H9 (cell line): ENCODE measurements around the gene CCND3. TPM values are rescaled to one million over a fixed set of nuclear protein-coding genes. Genes with fewer than 3 reads are reported as not detected.

Experiments used
- DNase-seq: peaks from one replicate; pipeline ENCODE4 v3.0.0-alpha.2; 2017
- H2AFZ ChIP-seq: one replicate; pipeline ENCODE4 v1.6.1; 2013; ENCODE audit warnings: mild to moderate bottlenecking, low read length, control low read depth, moderate library complexity
- H2AK5ac ChIP-seq: 2 replicates; pipeline ENCODE4 v1.6.1; 2013; ENCODE audit warnings: low read length, control low read depth, mixed read lengths; ENCODE audit not compliant: insufficient read length
- H2BK120ac ChIP-seq: one replicate; pipeline ENCODE4 v1.6.1; 2013; ENCODE audit warnings: low read depth, mild to moderate bottlenecking, low read length, control low read depth, inconsistent platforms; ENCODE audit not compliant: poor library complexity, severe bottlenecking
- H2BK12ac ChIP-seq: 2 replicates; pipeline ENCODE4 v1.6.1; 2013; ENCODE audit warnings: low read length, control low read depth, mixed read lengths, low read depth; ENCODE audit not compliant: insufficient read length
- H2BK15ac ChIP-seq: 2 replicates; pipeline ENCODE4 v1.6.1; 2013; ENCODE audit warnings: low read depth, low read length, control low read depth
- H2BK20ac ChIP-seq: one replicate; pipeline ENCODE4 v1.6.1; 2013; ENCODE audit warnings: low read depth, mild to moderate bottlenecking, low read length, control low read depth, inconsistent platforms; ENCODE audit not compliant: poor library complexity, severe bottlenecking
- H2BK5ac ChIP-seq: 2 replicates; pipeline ENCODE4 v1.6.1; 2013; ENCODE audit warnings: low read length, control low read depth, mixed read lengths; ENCODE audit not compliant: insufficient read length
- H3K14ac ChIP-seq: 2 replicates; pipeline ENCODE4 v1.6.1; 2013; ENCODE audit warnings: low read length, control low read depth; ENCODE audit not compliant: insufficient read depth
- H3K18ac ChIP-seq: 2 replicates; pipeline ENCODE4 v1.6.1; 2013; ENCODE audit warnings: low read depth, mild to moderate bottlenecking, mixed read lengths, low read length, control low read depth; ENCODE audit not compliant: insufficient read length
- H3K23ac ChIP-seq: 2 replicates; pipeline ENCODE4 v1.6.1; 2013; ENCODE audit warnings: low read length, control low read depth, mixed read lengths, low read depth; ENCODE audit not compliant: insufficient read length
- H3K23me2 ChIP-seq: 2 replicates; pipeline ENCODE4 v1.6.1; 2013; ENCODE audit warnings: low read depth, mild to moderate bottlenecking, mixed read lengths, low read length, control low read depth; ENCODE audit not compliant: insufficient read length, poor library complexity, severe bottlenecking
- H3K27ac ChIP-seq: 2 replicates; pipeline ENCODE4 v1.5.1; 2013; ENCODE audit warnings: low read length, control low read depth, mixed read lengths, low read depth; ENCODE audit not compliant: insufficient read length
- H3K27me3 ChIP-seq: 2 replicates; pipeline ENCODE4 v1.6.1; 2013; ENCODE audit warnings: low read length, control low read depth, inconsistent platforms; ENCODE audit not compliant: insufficient read depth
- H3K4ac ChIP-seq: 2 replicates; pipeline ENCODE4 v1.6.1; 2013; ENCODE audit warnings: low read depth, mild to moderate bottlenecking, control low read depth, inconsistent platforms, low read length, moderate library complexity
- H3K4me1 ChIP-seq: 2 replicates; pipeline ENCODE4 v1.6.1; 2013; ENCODE audit warnings: low read length, control low read depth, inconsistent platforms; ENCODE audit not compliant: insufficient read depth
- H3K4me2 ChIP-seq: 2 replicates; pipeline ENCODE4 v1.6.1; 2013; ENCODE audit warnings: low read length, control low read depth, mixed read lengths; ENCODE audit not compliant: insufficient read length, insufficient read depth
- H3K56ac ChIP-seq: 2 replicates; pipeline ENCODE4 v1.6.1; 2013; ENCODE audit warnings: low read depth, mild to moderate bottlenecking, mixed read lengths, low read length, control low read depth; ENCODE audit not compliant: insufficient read length
- H3K79me1 ChIP-seq: 2 replicates; pipeline ENCODE4 v1.6.1; 2013; ENCODE audit warnings: low read depth, mild to moderate bottlenecking, moderate library complexity, low read length, control low read depth, inconsistent platforms; ENCODE audit not compliant: insufficient read depth, poor library complexity, severe bottlenecking
- H3K79me2 ChIP-seq: 2 replicates; pipeline ENCODE4 v1.6.1; 2013; ENCODE audit warnings: low read length, control low read depth, inconsistent platforms; ENCODE audit not compliant: insufficient read depth
- H3K9ac ChIP-seq: 2 replicates; pipeline ENCODE4 v1.6.1; 2013; ENCODE audit warnings: low read length, control low read depth, mixed read lengths; ENCODE audit not compliant: insufficient read length; ENCODE audit errors: extremely low read depth
- H3K9me3 ChIP-seq: one replicate; pipeline ENCODE4 v1.6.1; 2013; ENCODE audit warnings: low read depth, low read length, inconsistent platforms; ENCODE audit not compliant: control insufficient read depth
- H3T11ph ChIP-seq: one replicate; pipeline ENCODE4 v1.6.1; 2013; ENCODE audit warnings: mild to moderate bottlenecking, low read length, control low read depth, inconsistent platforms
- H4K20me1 ChIP-seq: one replicate; pipeline ENCODE4 v1.6.1; 2013; ENCODE audit not compliant: control insufficient read depth, insufficient read length, insufficient read depth
- H4K5ac ChIP-seq: 2 replicates; pipeline ENCODE4 v1.6.1; 2013; ENCODE audit warnings: low read depth, mild to moderate bottlenecking, mixed read lengths, low read length, control low read depth; ENCODE audit not compliant: insufficient read length
- H4K8ac ChIP-seq: replicated peaks from 2 replicates; pipeline ENCODE4 v1.6.1; 2013; ENCODE audit warnings: low read length, control low read depth, mixed read lengths, low read depth; ENCODE audit not compliant: insufficient read length
- H4K91ac ChIP-seq: 2 replicates; pipeline ENCODE4 v1.6.1; 2013; ENCODE audit warnings: low read depth, mild to moderate bottlenecking, moderate library complexity, mixed read lengths, low read length, control low read depth; ENCODE audit not compliant: insufficient read length
- H3K27ac Mint-ChIP-seq, 3 experiments: 2 replicates in 2 of 3; 3 replicates in 1 of 3; pipeline ENCODE4 v1.8.0; 2020 to 2021; ENCODE audit warnings: mixed read lengths in 3 of 3, mild to moderate bottlenecking in 1 of 3, moderate library complexity in 1 of 3
- H3K27me3 Mint-ChIP-seq: 2 replicates; pipeline ENCODE4 v1.8.0; 2021; ENCODE audit warnings: low read depth, mild to moderate bottlenecking, moderate library complexity, mixed read lengths
- H3K36me3 Mint-ChIP-seq, 3 experiments: 2 replicates in 2 of 3; 3 replicates in 1 of 3; pipeline ENCODE4 v1.8.0; 2020 to 2021; ENCODE audit warnings: low read depth in 3 of 3, mixed read lengths in 3 of 3; ENCODE audit not compliant: insufficient read depth in 1 of 3
- H3K4me1 Mint-ChIP-seq, 2 experiments: 2 replicates each; pipeline ENCODE4 v1.8.0; 2020; ENCODE audit warnings: mixed read lengths in 2 of 2
- H3K4me3 Mint-ChIP-seq, 2 experiments: 2 replicates in 1 of 2; 3 replicates in 1 of 2; pipeline ENCODE4 v1.8.0; 2020 to 2021; ENCODE audit warnings: mild to moderate bottlenecking in 2 of 2, mixed read lengths in 2 of 2, moderate library complexity in 1 of 2
- H3K9me3 Mint-ChIP-seq, 2 experiments: 2 replicates in 1 of 2; 3 replicates in 1 of 2; pipeline ENCODE4 v1.8.0; 2020; ENCODE audit warnings: mild to moderate bottlenecking in 2 of 2, mixed read lengths in 2 of 2, moderate library complexity in 1 of 2
- WGBS: extraction: QIAGEN DNeasy Blood & Tissue Kit; methylation state at CpG from one replicate; pipeline ENCODE4 v1.1.7; 2013; ENCODE audit warnings: missing lambda C conversion rate, low lambda C conversion rate, mixed read lengths; ENCODE audit not compliant: insufficient read length; ENCODE audit errors: extremely low coverage; 5-methylcytosine and 5-hydroxymethylcytosine counted together
- total RNA-seq: library from RNA; stranded (reverse); gene quantifications from 2 replicates; pipeline ENCODE4 v1.2.1, GENCODE V29; 2021
- TF ChIP-seq, protein P1 (sequence below): fragments of 200-600 bp; sonication (generic); conservative IDR thresholded peaks from 3 replicates; pipeline ENCODE4 v1.8.0; 2021; ENCODE audit warnings: antibody characterized with exemption, mild to moderate bottlenecking

Gene CCND3
- total RNA-seq, 1 experiment from 2014 or later, result 24.2 TPM

DNA sequence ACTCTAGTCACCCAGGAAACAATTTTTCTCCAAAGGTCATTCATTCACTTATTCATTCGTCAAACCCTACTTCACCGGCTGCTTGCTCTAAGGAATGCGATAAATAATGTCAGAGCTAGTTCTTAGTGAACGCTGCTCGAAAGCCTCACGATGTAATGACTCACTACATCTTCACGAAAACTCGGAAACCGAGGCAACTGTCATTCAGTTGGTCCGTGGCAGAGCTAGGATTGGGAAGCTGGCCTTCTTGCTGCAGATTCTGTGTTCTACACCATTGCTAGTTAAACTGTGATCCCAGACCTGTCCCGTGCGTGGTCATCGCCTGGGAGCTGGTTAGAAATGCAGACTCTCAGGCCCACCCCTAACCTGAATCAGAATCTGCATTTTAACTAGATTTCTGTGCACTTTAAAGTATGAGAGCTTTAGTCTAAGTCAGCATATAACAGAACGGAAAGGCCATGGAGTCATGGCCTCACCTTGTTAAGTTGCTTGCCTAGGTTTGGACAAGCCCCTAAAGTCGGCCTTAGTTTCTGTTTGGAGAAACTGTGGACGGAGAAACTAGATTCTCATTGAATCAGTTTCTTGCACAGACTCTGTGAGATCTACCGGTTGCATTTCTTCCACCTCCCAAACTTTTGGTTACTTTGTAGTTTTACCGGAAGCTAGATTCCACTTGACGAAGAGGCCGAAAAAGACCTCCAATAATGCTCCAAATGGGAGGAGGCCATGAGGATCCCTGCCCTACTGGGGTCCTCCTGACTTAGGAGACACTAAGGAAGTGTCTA lies 651 bp upstream of the CCND3 start:
- no peak overlapping the region for H3K56ac ChIP-seq
- H3K23ac ChIP-seq, result no peak overlapping the region
- no peaks in the 10 kb centered on the region for H3K79me2 ChIP-seq
- H3K27ac ChIP-seq, result no peak overlapping the region
- no peaks in the 10 kb centered on the region for H3K9me3 Mint-ChIP-seq
- peaks cover 16% of the 10 kb centered on the region; the same call in 1 of the 2 replicates for H3K4me1 ChIP-seq
- peaks cover 0 to 6% (median 5%) of the 10 kb centered on the region in 3 experiments; a peak in 6 of 7 replicates for H3K36me3 Mint-ChIP-seq
- H4K20me1 ChIP-seq, result no peaks in the 10 kb centered on the region
- H2BK120ac ChIP-seq, result no peak overlapping the region
- H2BK12ac ChIP-seq, result no peak overlapping the region
- TF ChIP-seq, protein P1, sequence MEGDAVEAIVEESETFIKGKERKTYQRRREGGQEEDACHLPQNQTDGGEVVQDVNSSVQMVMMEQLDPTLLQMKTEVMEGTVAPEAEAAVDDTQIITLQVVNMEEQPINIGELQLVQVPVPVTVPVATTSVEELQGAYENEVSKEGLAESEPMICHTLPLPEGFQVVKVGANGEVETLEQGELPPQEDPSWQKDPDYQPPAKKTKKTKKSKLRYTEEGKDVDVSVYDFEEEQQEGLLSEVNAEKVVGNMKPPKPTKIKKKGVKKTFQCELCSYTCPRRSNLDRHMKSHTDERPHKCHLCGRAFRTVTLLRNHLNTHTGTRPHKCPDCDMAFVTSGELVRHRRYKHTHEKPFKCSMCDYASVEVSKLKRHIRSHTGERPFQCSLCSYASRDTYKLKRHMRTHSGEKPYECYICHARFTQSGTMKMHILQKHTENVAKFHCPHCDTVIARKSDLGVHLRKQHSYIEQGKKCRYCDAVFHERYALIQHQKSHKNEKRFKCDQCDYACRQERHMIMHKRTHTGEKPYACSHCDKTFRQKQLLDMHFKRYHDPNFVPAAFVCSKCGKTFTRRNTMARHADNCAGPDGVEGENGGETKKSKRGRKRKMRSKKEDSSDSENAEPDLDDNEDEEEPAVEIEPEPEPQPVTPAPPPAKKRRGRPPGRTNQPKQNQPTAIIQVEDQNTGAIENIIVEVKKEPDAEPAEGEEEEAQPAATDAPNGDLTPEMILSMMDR, result no peak
- peak overlapping the region; percentile 73 to 84 for H3K4me3 Mint-ChIP-seq
- H3K4me2 ChIP-seq, result peak overlapping the region; percentile 72
- H2AK5ac ChIP-seq, result no peak overlapping the region
- H3K79me1 ChIP-seq, result no peaks in the 10 kb centered on the region
- no peak overlapping the region for H2BK20ac ChIP-seq
- no peak overlapping the region for H2BK15ac ChIP-seq
- DNase-seq, result no peak
- no peak overlapping the region for H4K5ac ChIP-seq
- H3K23me2 ChIP-seq, result peaks cover 7% of the 10 kb centered on the region
- no peak overlapping the region for H3K4ac ChIP-seq
- H3K9me3 ChIP-seq, result no peaks in the 10 kb centered on the region
- no peaks in the 10 kb centered on the region for H3K27me3 ChIP-seq
- peaks cover 24 to 32% of the 10 kb centered on the region in 2 experiments for H3K4me1 Mint-ChIP-seq
- H2AFZ ChIP-seq, result peak overlapping the region; percentile 83
- H3K27ac Mint-ChIP-seq, result no peak overlapping the region
- no peak overlapping the region for H3T11ph ChIP-seq
- H3K27me3 Mint-ChIP-seq, result peaks cover 5% of the 10 kb centered on the region
- no peak overlapping the region for H3K18ac ChIP-seq
- H3K14ac ChIP-seq, result no peak overlapping the region
- no CpG with 5 or more reads among the region's 20 CpGs for WGBS
- no peak overlapping the region for H4K91ac ChIP-seq
- peak overlapping the region; percentile 30 for H3K9ac ChIP-seq
- no peak overlapping the region for H2BK5ac ChIP-seq
- H4K8ac ChIP-seq, result no peak overlapping the region
